GM12864 (cell line): ENCODE data around the gene ALG12.

Experiments
- DNase-seq: peaks from one replicate; pipeline ENCODE4 v3.0.0-alpha.2; 2011; ENCODE audit warnings: low read depth
- H3K4me3 ChIP-seq: 2 replicates; pipeline ENCODE4 v1.5.1; 2011; ENCODE audit warnings: mild to moderate bottlenecking, low read depth, low read length, control low read depth
- TF ChIP-seq, protein P1 (sequence below): IDR thresholded peaks from 2 replicates; pipeline ENCODE4 v1.5.1; 2011; ENCODE audit warnings: low read depth, mild to moderate bottlenecking, moderate library complexity, low read length, control low read depth, inconsistent platforms; ENCODE audit errors: missing control alignments

ALG12 gene

DNA sequence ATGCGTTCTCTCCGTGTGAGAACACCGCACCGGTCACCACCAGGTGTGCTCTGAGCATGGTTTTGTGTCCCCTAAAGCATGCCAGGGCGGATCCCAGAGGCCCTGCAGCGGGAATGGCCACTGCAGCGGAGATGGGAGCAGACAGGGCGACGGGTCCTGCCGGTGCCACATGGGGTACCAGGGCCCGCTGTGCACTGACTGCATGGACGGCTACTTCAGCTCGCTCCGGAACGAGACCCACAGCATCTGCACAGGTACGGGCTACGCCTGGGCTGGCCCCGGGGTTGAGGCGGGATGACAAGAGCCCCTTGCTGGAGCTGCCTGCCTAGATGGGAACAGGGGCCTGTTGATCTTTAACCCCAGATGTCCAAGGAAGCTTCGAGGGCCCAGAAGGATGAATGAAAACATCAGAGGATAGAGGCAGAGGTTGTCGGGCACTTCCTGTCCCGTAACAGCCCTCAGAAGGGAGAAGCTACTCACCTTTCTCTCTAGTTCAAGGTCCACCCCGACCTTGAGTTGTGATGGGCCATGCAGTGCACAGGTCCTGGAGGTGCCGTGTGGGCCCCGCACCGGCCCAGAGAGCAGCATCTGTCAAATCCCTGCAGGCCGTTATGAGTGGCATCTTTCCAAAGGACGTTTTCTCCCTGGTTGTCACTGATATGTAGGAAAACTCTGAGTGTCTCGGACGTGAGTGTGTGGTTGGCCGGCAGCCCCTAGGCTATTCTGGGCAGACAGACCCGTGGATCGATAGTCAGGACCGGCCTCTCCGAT lies 3.5 kb upstream of the ALG12 start:
- no peak overlapping the region for H3K4me3 ChIP-seq
- TF ChIP-seq, protein P1, sequence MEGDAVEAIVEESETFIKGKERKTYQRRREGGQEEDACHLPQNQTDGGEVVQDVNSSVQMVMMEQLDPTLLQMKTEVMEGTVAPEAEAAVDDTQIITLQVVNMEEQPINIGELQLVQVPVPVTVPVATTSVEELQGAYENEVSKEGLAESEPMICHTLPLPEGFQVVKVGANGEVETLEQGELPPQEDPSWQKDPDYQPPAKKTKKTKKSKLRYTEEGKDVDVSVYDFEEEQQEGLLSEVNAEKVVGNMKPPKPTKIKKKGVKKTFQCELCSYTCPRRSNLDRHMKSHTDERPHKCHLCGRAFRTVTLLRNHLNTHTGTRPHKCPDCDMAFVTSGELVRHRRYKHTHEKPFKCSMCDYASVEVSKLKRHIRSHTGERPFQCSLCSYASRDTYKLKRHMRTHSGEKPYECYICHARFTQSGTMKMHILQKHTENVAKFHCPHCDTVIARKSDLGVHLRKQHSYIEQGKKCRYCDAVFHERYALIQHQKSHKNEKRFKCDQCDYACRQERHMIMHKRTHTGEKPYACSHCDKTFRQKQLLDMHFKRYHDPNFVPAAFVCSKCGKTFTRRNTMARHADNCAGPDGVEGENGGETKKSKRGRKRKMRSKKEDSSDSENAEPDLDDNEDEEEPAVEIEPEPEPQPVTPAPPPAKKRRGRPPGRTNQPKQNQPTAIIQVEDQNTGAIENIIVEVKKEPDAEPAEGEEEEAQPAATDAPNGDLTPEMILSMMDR: no peak
- DNase-seq: no peak

DNA sequence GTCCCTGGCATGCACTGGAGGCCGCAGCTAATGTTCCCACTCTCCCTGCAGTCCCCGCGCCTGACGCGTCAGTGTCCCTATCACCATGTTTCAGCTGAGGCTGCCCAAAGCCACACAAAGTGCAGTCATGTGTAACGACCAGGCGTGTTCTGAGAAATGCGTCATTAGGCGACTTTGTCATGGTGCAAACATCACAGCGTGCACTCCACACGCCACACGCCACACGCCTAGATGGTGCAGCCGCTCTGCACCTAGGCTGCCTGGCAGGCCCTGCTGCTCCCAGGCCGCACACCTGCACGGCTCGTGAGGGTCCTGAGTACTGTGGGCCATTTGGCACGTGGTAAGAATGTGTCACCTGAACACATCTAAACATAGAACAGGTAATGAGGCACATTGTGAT lies 2.6 kb upstream of the ALG12 start:
- DNase-seq: no peak
- H3K4me3 ChIP-seq: no peak overlapping the region
- TF ChIP-seq, protein P1: no peak

DNA sequence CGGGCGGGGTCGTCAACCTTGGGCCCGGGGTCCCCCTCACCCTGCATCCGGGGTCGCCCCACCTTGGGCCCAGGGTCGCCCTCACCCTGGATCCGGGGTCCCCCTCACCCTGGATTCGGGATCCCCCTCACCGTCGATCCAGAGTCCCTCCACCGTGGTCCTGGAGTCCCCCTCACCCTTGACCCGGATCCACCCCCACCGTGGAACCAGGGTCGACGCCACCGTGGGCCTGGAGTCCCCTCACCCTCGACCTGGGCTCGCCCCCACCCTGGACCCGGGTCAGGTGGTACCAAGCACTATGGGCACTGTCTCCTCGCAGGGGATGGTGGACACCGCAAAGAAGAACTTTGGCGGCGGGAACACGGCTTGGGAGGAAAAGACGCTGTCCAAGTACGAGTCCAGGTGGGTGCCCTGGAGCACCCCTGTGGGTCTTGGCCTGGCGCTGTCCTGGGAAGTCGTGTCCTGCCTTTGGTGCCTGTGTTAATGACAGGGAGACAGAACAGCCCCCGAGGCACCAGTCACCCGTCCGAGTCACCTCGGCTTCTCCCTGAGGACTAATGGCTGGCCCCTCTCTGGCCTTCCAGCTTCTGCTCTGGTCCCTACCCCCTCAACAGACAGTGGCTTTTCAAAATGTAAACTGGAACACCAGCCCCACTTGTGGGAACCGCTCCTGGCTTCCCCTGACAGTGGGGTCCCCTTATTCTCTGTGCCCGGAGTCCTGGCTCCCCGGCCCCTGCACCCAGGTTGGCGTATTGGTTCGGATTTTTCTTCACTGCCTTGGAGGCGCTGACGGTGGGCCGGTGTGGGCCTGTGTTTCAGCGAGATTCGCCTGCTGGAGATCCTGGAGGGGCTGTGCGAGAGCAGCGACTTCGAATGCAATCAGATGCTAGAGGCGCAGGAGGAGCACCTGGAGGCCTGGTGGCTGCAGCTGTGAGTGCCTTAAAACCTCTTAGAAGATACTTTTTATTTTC lies 958 bp upstream of the ALG12 start:
- TF ChIP-seq, protein P1: no peak
- DNase-seq: no peak
- peak overlapping the region; percentile 94 for H3K4me3 ChIP-seq

DNA sequence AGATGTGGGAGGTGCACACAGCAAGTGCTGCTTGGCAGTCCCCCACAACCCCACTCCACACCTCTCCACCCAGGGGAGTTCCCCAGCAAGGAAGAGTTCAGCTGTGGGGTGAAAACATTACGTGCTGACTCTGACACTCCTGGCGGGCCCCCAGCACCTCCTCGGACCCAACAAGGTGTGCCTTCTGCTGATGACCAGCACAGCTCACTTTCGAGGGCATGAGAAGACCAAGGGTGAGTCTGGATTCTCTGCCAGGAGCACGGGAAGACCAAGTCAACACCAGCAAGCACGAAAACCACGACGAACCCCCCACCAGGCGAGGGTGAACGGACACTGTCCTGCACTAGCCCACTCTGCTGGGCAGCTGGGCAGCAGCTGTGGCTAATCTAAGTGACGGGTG lies 1.4 kb downstream of the ALG12 start:
- TF ChIP-seq, protein P1: no peak
- H3K4me3 ChIP-seq: peak overlapping the region; percentile 94
- DNase-seq: no peak

DNA sequence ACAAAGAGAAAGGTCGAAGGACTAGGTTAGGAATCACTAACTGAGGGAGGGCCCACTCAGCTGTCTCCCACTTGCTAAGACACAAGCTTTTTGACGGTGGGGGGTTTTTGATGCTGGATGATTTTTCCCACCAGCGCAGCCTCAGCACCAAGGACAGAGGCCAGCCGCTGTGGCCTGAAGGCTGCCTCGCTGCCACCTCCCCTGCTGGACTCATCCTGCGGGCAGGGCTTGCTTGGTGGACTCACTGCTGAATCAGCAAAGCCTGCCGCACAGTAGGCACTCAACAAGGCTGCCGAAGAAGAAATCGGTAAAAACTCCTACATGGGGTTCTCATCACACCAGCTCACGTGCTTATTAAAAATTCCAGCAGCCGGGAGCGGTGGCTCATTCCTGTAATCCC lies 2.6 kb downstream of the ALG12 start:
- H3K4me3 ChIP-seq: no peak overlapping the region
- TF ChIP-seq, protein P1: no peak
- no peak for DNase-seq

DNA sequence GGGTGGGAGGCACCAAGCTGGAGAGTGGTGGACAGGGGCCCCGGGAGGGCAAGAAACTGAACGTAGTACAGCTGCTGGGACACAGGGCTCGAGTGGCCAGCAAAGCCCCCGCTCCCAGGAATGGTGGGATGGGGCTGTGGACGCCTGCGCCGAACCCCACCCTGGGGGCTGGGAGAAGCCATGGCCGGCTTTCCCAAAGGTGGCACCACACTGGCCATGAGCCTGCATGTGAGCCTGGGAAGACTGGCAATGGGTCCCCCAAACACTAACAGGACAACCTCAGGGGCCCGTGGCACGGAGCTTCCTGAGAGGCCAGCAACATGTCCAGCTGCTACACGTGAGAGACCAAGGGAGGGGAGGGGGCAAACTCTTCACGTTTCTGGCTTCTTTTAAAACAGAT lies 4.0 kb downstream of the ALG12 start:
- TF ChIP-seq, protein P1: no peak
- no peak overlapping the region for H3K4me3 ChIP-seq
- DNase-seq: no peak

DNA sequence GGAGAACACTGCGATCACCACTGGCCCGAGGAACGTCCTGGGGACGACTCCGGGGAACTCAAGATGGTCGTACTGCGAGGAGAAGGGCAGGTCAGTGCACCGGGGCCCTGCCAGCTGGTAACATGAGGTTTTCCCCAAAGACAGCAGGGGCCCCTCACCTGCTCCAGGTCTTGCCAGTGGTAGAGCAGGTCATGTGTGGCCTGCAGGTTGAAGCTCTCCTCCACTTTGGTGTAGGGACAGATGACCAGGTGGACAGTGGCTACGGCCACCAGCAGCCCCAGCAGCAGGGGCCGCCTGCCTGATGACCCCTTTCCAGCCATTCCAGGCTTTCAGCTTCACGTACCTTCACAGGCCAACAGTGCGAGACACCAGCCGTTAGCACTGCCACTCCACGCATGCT lies 4.8 kb downstream of the ALG12 start:
- DNase-seq: no peak
- no peak overlapping the region for H3K4me3 ChIP-seq
- TF ChIP-seq, protein P1: no peak
